HG03571 (cell line): ENCODE measurements around the gene RHOA.

ENCODE experiments used
- ATAC-seq: cut with Tn5 transposase; IDR thresholded peaks from one replicate; pipeline ENCODE4 v1.9.1; 2021; ENCODE audit not compliant: unreplicated experiment

The RHOA gene

DNA sequence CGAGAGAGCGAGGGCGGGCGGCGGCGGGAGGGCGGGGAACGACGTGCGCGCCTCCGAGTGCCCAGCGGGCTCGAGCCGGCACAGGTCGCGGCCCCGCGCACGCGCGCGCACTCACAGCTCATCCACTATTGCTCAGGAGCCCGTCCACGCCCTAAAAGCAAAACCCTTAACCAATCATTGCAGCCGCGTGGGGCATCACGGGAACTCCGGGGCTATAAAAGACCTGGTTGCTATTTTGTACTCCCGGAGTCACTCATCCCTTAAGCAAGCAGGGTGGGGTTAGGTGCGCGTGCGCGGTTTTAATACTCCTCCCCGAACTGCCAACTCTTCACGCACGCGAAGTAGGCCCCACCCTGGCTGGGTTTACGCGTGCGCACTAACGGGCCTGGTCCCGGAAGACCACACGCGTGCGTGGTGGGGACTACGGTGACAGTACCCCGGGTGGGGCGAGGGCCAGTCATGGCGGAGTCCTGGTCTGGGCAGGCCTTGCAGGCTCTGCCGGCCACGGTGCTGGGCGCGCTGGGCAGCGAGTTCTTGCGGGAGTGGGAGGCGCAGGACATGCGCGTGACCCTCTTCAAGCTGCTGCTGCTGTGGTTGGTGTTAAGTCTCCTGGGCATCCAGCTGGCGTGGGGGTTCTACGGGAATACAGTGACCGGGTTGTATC lies at the start of gene RHOA, which contains the start of gene TCTA:
Gene RHOA (minus strand): TSS at position 9 of the 664 bp plus-strand sequence. CDS start 36,387 bp downstream, outside the sequence.
Gene TCTA (plus strand): TSS at position 456 of the 664 bp plus-strand sequence. CDS start 4 bp downstream, at position 460.
- ATAC-seq: peak; percentile 62

DNA sequence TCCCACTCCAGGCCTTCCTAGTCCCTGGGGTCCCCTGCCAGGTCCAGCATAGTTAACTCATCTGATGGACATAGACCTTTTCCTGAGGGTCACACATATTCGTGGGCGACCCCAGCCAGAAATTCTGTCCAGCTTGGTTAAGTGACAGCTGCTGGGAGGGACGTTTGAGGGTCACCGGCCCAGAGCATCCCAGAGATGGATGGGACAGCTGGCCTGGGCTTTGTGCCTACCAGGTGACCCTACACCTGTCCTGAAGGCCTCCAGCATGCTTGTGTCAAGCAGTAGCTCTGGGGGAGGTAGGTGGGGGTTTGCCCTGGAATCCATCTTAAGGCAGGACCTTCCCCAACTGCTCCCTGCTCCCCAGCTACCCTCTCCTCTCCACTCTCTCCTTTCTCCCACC lies 49.2 kb upstream of the RHOA start:
- no peak for ATAC-seq

DNA sequence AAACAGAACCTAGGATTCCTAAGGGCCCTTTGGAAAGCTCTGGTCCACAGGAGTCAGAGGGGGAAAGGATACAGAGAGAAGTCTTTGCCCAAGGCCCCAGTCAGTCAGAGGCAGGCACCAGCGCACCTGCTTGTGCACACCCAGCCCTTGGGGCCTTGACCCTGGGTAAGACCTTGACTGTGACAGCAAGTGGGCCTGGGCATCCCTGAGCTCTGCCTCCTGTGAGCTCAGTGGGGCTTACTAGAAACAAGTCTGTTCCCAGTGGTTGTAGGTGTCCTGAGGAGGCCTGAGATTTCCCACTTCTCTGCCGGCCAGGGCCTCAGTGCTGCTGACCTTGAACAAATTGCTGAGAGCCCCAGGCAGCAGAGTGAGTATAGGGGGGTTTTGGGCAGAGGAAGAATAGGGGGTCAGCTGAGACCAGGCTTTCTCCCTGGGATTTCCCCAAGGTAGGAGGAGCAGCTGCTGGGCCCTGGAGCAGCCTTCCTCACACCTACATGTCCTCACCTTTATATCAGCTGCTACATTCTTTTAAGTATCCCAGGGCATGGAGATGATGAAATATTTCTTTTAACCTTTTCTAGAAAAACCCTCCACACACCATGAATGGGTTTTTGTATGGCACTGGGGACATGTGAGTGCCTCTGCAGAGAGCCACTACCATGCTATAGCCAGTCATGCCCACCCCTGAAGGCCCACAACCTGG lies 48.6 kb upstream of the RHOA start:
- ATAC-seq: no peak

DNA sequence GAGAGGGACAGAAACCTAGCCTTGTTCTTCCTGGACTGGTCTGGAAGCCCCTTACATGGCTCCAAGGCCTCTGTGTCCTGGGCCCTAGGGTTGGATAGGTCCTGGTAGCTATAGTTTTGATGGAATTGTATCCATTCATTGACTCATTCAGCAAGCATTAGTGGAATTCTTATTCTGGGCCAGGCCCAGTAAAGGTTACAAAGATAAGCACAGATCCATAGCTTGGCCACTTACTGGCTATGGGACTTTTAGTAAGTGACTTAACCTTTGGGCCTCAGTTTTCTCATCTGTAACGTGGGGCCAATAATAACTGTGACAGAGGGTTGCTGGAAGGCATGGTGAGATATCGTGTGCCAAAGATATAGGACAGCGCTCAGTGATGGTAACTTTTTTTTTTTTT lies 44.7 kb upstream of the RHOA start:
- ATAC-seq: no peak

DNA sequence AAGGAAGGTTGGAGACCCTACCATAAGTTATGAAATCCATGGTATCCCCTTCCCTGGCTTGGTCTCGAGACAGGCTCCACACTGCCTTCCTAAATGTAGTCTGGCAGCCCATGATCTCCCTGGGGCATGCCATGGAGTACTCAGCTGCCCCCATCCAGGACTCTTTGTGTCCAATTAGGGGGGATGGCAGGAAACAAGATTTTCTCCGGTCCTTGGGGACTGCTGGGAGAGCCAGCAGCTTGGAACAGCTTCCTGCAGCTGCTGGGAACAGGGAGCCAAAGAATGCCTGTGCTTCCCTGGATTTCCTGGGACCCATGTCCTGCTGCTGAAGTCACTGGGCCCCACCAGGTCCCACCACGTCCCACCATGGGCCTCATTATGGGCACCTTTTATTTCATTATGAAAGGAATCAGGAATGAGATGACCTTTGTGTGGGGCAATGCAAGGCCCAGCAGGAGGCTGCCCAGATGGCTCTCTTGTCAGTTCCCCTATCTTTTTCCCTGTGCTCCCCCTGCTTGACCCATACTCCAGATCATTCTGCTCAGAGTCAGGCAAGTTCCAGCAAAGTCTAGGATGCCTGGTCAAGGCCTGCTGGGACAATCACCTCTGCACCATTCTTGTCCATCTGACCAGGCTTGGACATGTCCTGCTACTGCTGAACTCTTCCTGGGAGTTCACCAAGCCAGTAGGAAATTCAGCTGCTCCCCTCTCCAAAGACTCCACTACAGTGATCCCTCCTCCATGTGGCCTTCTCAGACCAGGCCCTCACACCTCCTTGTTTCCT lies 43.3 kb upstream of the RHOA start:
- no peak for ATAC-seq

DNA sequence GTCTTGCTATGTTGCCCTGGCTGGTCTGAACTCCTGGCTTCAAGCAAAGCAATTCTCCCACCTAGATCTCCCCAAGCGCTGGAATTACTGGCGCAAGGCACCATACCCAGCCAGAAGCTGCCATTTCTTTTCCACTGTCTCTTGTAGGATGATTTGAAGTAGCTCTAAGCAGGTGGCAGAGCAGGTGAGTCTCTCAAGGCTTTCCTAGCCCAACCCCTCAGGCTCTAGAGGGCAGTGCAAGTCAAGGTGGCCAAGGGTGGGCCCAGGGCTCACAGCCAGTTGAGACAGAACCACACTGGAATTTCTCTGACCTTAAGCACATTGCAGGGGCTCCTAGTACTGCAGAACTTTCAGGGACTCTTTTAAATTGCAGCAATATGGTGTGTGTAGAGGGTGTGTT lies 42.7 kb upstream of the RHOA start:
- ATAC-seq: no peak

DNA sequence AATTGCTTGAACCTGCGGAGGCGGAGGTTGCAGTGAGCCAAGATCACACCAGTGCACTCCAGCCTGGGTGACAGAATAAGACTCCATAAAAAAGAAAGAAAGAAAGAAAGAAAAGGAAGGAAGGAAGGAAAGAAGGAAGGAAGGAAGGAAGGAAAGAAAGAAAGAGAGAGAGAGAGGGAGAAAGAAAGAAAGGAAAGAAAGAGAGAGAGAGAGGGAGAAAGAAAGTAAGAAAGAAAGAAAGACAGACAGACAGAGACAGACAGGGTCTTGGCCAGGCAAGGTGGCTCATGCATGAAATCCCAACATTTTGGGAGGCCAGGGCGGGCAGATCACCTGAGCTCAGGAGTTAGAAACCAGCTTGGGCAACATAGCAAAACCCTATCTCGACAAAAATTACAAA lies 41.8 kb upstream of the RHOA start:
- no peak for ATAC-seq

DNA sequence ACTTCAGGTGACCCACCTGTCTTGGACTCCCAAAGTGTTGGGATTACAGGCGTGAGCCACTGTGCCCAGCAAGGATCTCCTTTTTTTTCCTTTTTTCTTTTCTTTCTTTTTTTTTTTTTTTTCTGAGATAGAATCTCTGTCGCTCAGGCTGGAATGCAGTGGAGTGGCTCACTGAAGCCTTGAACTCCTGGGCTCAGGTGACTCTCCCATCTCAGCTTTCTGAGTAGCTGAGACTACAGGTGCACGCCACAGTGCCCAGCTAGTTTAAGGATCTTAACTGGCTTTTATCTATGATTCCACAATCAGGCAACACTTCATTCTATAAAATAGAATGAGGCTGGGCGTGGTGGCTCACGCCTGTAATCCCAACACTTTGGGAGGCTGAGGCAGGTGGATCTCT lies 33.6 kb upstream of the RHOA start:
- ATAC-seq: no peak

DNA sequence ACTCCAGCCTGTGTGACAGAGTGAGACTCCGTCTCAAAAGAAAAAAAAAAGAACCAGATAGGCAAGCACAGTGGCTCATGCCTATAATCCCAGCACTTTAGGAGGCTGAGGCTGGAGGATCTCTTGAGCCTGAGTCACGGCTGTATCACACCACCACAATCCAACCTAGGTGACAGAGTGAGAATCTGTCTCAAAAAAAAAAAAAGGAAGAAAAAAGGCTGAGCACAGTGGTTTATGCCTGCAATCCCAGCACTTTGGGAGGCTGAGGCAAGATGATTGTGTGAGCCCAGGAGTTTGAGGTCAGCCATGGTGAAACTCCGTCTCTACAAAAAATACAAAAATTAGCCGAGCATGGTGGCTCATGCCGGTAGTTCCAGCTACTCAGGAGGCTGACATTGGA lies 23.0 kb upstream of the RHOA start:
- ATAC-seq: no peak

DNA sequence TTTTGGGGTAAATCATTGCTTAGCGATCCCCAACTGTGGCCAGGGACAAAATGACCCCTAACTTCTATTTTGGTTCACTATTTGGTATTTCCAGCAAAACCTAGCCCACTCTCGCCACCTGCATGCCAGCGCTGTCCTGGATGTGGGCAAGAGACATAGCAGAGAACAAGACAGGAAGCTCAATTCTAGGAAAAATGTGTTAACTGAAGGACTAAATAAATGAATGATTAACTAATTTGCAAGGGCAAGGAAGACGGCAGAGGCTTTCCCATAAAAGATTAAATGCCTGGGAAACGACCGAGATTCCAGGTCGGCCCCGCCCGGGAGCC lies 16.9 kb upstream of the RHOA start:
- ATAC-seq: no peak

DNA sequence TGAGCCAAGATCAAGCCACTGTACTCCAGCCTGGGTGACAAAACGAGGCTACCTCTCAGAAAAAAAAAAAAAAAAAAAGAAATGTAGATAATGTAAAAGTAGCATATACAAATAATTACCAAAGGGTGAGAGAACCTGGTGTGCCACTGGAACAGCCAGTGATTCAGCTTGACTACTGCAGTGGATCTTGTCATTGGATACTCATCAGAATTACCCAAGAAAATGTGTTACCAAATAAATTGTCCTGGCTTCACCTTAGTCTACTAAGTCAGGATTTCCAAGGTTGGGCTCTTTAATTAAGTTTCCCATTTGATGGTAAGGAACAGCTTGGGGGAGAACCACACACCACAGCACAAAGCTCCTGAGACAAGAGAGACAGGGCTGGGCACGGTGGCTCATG lies 15.8 kb upstream of the RHOA start:
- ATAC-seq: no peak

DNA sequence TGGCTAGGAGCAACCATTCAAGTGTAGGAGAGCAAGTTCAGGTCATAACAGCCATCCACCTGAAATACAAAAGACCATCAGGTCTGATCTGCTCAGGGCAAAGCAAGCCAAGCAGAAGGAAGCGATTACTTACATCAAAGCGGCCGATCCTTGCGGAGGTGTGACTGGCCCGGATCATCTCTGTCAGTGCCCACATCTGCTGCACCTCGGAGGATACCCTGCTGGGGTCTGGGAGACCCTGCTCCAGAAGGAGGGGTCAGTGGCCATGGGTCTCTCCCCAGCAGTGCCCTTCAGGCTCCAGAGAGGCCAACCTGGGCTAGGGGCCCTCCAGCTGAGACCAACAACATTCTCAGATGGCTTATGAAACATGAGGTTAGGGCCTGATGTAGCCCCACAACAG lies 13.0 kb upstream of the RHOA start:
- ATAC-seq: no peak

DNA sequence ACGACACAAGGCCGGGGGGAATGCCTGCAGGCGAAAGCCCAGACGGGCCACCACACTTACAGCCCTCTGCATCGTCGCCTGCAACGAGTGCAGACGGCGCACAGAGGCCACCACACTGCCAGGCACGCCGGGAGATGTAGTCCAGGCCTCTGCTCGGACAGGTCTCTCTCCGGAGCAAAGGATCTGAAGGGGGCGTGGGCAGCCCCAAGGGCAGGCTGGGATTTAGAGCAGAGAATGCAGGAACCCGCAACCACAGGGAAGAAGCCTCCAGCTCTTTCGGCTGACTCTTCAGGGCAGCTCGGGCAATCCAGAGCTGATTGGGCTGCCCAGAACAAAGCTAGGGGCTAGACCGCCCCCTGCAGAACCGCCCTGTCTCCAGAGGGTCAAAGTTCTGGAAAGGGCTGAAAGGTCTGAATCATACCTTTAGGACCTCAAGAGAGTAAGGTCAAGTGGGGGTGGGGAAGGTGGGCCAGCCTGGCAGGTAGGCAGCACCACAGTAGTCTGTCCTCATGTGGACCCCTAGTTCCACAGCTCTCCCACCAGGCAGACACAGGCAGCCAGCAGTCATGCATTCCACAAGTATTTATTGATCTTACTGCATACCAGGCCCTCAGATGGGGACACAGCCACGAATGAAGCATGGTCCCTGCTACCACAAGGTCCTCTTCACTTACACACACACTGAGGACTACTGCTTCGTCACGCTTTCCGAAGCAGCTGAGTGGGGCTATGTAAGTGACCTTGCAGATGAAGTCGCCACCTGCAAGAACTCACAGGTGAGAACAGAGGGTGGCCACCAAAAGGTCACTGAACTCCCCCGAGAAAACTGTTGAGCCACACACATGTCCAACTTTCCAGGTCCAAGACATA lies 10.8 kb upstream of the RHOA start, which contains the start of gene AMT:
Gene AMT (minus strand): TSS at position 95 of the 870 bp plus-strand sequence. CDS start 23 bp downstream, at position 72.
- no peak for ATAC-seq

DNA sequence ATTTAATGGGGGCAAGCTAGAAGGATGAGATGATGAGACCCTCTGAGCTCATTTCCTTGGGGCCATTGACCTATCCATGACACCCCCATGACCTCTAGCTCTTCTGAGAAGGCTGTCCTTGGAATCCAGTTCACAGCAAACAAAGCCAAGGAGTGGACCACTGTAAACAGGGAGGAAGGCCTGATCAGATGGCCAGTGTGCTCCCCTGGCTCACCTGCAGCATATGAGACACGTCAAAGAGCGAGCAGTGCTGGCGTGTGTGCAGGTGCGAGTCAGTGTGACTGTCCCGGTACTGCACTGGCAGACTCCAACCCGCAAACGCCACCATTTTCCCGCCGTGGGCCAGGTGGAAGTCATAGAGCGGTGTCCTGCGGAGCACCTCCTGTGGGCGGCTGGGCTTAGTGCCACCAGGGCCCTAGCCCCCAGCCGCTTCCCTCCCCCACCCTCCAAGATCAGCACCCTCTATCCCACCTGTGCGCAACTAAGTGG lies 10.2 kb upstream of the RHOA start:
- no peak for ATAC-seq

DNA sequence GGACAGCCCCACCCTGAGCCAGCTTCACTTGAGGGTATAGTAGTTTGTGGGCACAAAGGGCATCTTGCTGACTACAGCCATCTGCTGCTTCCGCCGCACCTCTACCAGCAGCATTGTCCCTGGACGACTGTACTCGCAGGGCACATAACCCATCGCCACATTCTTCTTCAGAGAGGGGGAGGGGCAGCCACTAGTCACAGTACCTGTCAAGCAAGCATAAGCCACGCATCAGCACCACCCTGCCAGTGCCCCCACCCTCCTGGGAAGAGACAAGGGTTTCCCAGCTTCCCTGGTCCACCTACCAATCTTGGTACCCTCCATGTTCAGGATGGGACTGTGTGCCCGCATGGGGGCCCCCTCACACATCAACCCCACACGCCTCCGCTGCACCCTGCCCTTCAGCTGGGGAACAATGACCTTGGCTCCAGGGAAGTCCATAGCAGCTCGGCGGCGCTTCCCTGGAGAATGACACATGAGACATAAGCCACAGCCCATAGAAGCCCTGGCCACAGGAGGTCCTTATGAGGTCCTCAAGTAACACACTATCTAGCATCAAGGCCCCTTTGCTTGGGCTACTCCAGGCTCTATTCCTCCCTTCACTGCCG lies 5.8 kb upstream of the RHOA start:
- ATAC-seq: no peak

DNA sequence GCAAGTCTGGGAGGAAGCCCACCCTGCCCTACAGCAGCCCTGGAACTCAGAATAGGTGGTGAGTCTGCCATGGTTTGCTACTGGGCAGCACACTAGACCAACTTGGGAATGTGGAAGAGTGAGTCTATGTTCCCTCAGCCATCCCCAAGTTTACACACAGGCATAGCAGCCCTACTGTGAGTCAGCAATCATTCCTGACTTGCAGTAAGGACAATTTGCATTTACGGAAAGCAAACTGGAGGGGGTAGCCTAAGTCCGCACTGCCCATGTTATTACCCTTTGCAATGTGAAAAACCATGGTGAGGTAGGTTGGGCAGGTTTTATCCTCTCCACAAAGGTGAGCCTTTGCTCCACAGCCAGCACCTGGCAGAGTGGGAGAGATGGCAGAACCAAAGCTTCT lies 5.1 kb upstream of the RHOA start:
- ATAC-seq: no peak

DNA sequence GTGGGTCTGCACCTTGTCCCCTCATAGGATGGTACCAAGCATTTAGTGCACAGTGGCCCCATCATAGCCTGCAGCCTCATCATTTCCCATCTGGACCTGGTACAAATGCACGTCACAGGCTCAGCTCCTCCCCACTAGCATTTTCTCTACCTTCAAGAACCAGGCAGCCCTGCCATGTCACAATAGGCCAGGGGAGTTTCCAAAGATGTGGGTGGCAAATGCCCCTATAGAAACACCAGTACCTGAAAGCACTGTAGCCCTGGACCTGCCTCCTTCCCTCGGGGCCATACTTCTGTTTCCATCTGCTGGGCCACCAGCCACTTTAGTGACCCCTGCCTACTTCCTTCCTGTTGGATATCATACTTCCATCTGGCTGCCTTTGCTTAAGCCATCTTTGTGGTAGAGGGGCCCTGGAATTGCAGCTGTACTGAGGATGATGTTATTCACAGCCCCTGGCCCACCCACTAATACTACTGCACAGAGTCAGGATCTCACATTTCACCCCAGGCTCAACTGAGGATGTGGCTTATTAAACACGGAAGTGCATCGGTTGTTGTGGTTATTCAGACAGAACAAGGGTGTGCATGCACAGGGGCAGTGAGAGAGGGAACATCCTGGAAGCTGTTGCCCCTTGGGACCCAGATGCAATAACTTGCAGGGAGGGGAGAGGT lies 4.3 kb upstream of the RHOA start:
- no peak for ATAC-seq

DNA sequence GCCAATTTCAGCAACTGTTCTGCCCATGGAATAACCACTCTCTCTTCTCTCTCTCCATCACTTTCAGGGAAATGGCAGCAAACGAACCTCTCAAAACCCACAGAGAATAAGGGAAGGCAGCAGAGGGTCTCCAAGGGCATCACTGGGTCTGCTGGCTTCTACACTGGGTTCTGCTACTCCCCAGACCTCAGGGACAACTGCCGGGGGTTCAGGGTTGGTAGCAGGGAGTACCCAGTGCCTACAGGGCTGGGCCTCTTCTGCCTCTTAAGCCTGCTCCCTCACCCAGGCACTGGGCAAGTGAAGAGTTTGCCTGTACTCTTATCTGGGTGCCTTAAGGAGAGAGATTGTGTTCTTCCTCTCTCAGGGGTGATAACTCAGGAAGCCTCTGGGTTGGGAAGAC lies 3.0 kb upstream of the RHOA start:
- ATAC-seq: no peak

DNA sequence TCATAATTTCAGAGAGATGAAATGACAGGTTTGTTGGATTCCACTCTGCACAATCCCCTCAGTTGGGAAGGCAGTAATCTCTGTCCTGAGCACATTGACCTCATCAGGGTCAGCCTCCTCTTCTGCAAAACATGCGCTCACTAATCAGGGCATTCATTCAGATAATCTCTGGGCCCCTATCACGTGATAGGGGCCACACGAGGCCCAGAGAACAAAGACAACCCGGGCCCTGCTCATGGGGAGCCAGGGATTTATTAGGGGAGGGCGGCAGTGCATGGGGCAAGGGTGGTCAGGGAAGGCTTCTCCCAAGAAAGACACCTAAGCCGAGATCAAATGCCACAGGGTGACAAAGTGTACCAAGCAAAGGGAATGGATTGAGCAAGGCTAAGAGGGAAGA lies 1.6 kb upstream of the RHOA start:
- ATAC-seq: no peak
